Activated T-helper 2 cell treated with anti-CD3 and anti-CD28 coated beads, Interferon-gamma antibody, Interleukin-2, Interleukin-4, amounts not matched to agents 10 μg/mL and 5 μg/mL and 100 μg/mL, durations not matched to agents 14 hours and 24 hours and 36 hours (primary cell): ENCODE results near the gene SNRK. TPM values are rescaled to one million over a fixed set of nuclear protein-coding genes. Genes with fewer than 3 reads are reported as not detected.

Source experiments
- DNase-seq: peaks from one replicate; pipeline ENCODE4 v3.0.0; 2021; ENCODE audit warnings: low spot score
- H3K27ac Mint-ChIP-seq: one replicate; pipeline ENCODE4 v1.8.0; 2021; ENCODE audit warnings: mixed read lengths
- H3K27me3 Mint-ChIP-seq: one replicate; pipeline ENCODE4 v1.8.0; 2021; ENCODE audit warnings: low read depth, mixed read lengths
- H3K36me3 Mint-ChIP-seq: one replicate; pipeline ENCODE4 v1.8.0; 2021; ENCODE audit warnings: low read depth, mixed read lengths
- H3K4me1 Mint-ChIP-seq: one replicate; pipeline ENCODE4 v1.8.0; 2021; ENCODE audit warnings: low read depth, mixed read lengths
- H3K4me3 Mint-ChIP-seq: one replicate; pipeline ENCODE4 v1.8.0; 2021; ENCODE audit warnings: low read depth, mild to moderate bottlenecking, moderate library complexity, mixed read lengths
- H3K9me3 Mint-ChIP-seq: one replicate; pipeline ENCODE4 v1.8.0; 2021; ENCODE audit warnings: mixed read lengths
- intact Hi-C: fragments of 100-400 bp; cut with micrococcal nuclease; formaldehyde crosslinking; loops from one replicate; pipeline ENCODE4 v1.15.1; 2023
- total RNA-seq: library from RNA; stranded (reverse); gene quantifications from 2 replicates; pipeline ENCODE4 v1.2.3, GENCODE V29; 2022

SNRK gene
- total RNA-seq, 1 donor from 2014 or later: 28.7 TPM

DNA sequence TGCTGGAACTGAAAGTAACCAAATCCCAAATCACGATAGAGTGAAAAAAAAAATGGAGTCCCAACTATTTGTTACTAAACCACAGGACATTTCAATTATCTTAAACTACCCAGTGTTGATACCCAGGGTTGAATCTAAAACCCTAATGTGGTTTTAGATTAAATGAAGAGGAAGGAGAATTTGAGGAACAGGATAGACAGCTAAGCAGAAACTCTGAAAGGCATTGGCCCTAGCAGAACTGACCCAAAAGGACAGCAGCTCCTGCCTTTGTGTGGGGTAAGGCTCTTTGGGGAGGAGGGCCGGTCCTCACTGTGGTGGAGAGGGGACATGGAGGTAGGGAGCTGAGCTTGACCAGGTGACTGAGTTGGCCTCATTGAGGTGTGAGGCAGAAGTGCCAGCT, 30.7 kb upstream of the SNRK start:
- no peaks in the 10 kb centered on the region for H3K4me1 Mint-ChIP-seq
- H3K27ac Mint-ChIP-seq: no peak overlapping the region
- H3K4me3 Mint-ChIP-seq: no peak overlapping the region
- no peaks in the 10 kb centered on the region for H3K36me3 Mint-ChIP-seq
- H3K27me3 Mint-ChIP-seq: peaks cover 20% of the 10 kb centered on the region
- H3K9me3 Mint-ChIP-seq: no peaks in the 10 kb centered on the region
- DNase-seq: no peak
- intact Hi-C loops: no loop called here

DNA sequence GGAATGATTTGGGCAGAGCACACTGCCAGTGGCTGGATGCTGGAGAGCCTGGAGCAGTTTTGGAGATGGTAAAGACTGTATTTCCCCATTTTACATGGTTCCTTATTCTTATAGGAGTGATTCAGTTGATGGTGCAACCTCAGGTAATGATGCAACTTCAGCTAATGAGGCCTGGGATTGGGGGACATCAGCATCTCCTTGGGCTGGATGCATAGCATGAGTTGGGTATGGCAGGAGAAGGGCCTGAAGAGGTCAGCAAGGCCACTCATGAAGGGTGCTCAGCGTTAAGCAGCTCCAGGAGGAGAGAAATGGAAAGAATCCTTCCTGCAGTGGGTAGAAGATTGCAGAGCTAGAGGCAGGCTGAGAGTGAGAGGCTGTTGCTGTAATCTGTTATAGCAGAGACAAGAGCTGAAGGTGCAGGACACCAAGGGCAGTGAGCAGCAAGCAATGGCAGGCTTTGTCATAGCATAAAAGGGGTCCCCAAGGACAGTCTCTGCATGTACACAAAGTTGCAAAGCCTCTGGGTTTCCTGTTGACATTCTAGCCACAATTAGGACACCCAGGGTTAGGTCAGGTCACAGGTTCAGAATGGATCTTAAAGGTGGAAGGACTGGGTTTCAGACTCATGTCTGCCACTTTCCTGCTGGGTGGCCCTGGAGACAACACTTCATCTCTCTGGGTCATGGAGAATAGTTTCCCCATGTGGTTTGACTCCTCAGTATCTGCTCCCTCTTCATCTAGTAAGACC, 29.5 kb upstream of the SNRK start:
- DNase-seq: no peak
- H3K9me3 Mint-ChIP-seq: no peaks in the 10 kb centered on the region
- peaks cover under 1% of the 10 kb centered on the region for H3K4me1 Mint-ChIP-seq
- no peak overlapping the region for H3K27ac Mint-ChIP-seq
- intact Hi-C loops: no loop called here
- no peaks in the 10 kb centered on the region for H3K36me3 Mint-ChIP-seq
- no peak overlapping the region for H3K4me3 Mint-ChIP-seq
- peaks cover 16% of the 10 kb centered on the region for H3K27me3 Mint-ChIP-seq

DNA sequence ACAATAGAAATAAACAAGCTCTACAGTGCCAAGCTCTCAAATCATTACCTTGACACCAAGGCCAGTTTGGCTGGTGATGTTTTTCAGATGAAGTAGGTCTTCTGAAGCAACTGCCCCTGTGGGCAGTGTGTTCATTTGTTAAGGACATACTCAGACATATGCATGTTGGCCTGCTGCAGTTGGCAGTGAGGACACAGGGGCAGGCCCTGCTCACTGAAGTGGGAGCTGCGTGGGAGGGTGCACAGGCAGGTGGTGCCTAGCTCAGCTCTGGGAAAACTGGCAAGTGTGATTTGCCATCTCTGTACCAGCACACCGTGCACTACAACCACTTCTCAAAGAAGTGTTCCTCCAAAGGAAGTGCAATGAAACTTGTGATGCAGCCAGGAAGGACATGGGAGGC, 28.5 kb upstream of the SNRK start:
- Mint-ChIP-seq H3K27ac (no peak overlapping the region), H3K27me3 (peaks cover 13% of the 10 kb centered on the region), H3K9me3 (no peaks in the 10 kb centered on the region), H3K4me3 (no peak overlapping the region), H3K4me1 (peaks cover 8% of the 10 kb centered on the region), H3K36me3 (no peaks in the 10 kb centered on the region)
- intact Hi-C loops: no loop called here
- DNase-seq: no peak

DNA sequence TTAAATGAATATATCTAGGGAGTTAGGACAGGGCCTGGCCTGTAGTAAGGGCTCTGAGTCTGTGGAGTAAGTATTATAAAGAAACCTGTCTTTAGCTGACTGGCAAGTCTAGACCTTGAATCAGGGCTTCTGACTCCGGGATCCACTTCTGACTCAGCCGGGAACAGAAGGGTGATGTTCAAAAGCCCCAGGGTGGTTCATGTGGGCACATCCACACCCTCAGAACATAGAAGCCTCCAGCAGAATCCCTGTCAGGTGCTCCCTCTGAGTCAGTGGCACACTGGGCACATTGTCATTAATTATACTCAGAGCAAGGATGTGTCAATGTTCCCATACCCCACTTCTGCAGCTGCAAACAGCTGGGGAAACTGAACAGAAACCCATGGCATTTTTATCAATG, 26.7 kb upstream of the SNRK start:
- peaks cover 10% of the 10 kb centered on the region for H3K4me1 Mint-ChIP-seq
- H3K9me3 Mint-ChIP-seq: no peaks in the 10 kb centered on the region
- H3K27ac Mint-ChIP-seq: no peak overlapping the region
- H3K4me3 Mint-ChIP-seq: no peak overlapping the region
- intact Hi-C loops: no loop called here
- peaks cover 4% of the 10 kb centered on the region for H3K27me3 Mint-ChIP-seq
- DNase-seq: no peak
- no peaks in the 10 kb centered on the region for H3K36me3 Mint-ChIP-seq

DNA sequence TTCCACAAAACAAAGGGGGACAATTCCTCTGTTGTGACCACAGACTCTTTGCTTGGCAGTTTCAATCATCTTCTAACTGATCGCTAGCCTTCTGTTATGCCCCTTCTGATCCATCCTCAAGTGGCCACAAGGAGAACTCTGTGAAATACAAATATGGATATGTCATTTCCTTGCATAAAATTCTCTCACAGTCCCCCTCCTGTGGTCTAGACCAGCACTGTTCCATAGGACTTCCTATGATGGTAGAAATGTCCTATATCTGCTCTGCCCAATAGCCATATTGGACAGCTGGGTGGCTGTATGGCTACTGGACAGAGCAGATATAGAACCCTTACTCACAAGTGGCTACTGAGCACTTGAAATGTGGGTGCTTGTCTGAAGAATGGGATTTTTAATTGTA, 25.9 kb upstream of the SNRK start:
- intact Hi-C loops: no loop called here
- DNase-seq: no peak
- H3K36me3 Mint-ChIP-seq: no peaks in the 10 kb centered on the region

DNA sequence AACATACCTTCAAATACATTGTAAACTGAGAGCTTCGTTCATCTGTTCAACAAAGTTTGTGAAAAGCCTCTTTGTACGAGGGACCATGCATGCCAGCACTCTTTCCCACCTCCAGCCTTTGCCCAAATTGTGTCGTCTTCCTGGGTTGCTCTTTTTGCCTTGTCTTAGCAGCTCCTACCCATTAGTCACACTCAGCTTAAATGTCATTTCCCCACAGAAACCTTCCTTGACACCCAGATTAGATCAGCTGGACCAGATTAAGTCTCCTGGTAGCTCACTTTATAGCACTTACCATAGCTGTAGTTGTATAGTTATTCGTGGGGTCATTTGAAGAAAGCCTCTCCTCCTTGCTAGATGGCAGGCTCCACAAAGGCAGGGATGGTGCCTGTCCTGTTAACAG, 24.1 kb upstream of the SNRK start:
- intact Hi-C loops: no loop called here
- Mint-ChIP-seq H3K4me1 (peaks cover 10% of the 10 kb centered on the region), H3K9me3 (no peaks in the 10 kb centered on the region)

More for the DNA sequence above, 25.9 kb upstream of the SNRK start:
- Mint-ChIP-seq H3K27me3 (peaks cover 4% of the 10 kb centered on the region), H3K4me3 (no peak overlapping the region), H3K27ac (no peak overlapping the region), H3K9me3 (no peaks in the 10 kb centered on the region), H3K4me1 (peaks cover 10% of the 10 kb centered on the region)

DNA sequence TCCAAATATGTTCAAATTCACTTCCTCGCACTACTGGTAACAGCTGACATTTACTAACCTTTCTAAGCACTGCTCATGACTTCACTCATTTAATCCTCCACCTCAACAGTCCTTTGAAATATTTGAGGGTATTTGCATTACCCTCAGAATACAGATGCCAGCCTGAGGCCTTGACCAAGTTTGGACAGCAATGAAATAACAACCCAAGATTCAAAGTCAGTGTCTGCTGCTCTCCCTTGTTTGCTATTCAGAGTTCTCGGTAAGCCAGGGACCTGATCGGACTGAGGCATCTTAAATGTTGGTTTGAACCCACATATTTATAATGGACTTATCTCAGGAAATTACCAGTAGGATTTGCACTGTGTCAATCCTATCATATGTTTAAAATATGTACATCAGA, 19.9 kb upstream of the SNRK start:
- Mint-ChIP-seq H3K27ac (no peak overlapping the region), H3K4me3 (no peak overlapping the region)

More for the DNA sequence above, 24.1 kb upstream of the SNRK start:
- Mint-ChIP-seq H3K27me3 (peaks cover 1% of the 10 kb centered on the region), H3K27ac (no peak overlapping the region), H3K36me3 (no peaks in the 10 kb centered on the region), H3K4me3 (no peak overlapping the region)
- no peak for DNase-seq

DNA sequence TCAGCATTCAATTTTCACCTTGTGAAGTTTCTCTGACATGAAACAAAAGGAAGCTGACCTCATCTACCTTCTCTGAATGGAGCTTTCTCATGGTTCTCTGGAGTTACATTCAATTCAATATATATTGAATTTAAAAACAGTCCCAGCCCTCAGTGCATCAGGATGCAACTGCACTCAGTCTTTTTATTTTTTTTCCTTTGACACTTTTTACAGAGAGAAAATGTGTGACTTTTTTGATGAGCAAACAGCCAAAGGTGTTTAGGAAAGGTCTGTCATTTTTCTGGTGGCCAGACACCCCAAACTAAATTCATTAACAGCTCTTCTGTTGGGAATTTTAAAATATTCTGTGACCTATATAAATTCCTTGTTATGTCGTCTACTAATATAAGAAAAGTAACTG, 19.3 kb upstream of the SNRK start:
- H3K27me3 Mint-ChIP-seq: peaks cover 2% of the 10 kb centered on the region
- no peak overlapping the region for H3K27ac Mint-ChIP-seq
- no peaks in the 10 kb centered on the region for H3K36me3 Mint-ChIP-seq
- no peak overlapping the region for H3K4me3 Mint-ChIP-seq
- no peaks in the 10 kb centered on the region for H3K9me3 Mint-ChIP-seq
- intact Hi-C loops: no loop called here
- DNase-seq: no peak
- peaks cover 9% of the 10 kb centered on the region for H3K4me1 Mint-ChIP-seq

More for the DNA sequence above, 19.9 kb upstream of the SNRK start:
- intact Hi-C loops: no loop called here
- peaks cover 11% of the 10 kb centered on the region for H3K4me1 Mint-ChIP-seq
- no peaks in the 10 kb centered on the region for H3K36me3 Mint-ChIP-seq
- no peaks in the 10 kb centered on the region for H3K9me3 Mint-ChIP-seq
- no peak for DNase-seq
- H3K27me3 Mint-ChIP-seq: peaks cover 2% of the 10 kb centered on the region

DNA sequence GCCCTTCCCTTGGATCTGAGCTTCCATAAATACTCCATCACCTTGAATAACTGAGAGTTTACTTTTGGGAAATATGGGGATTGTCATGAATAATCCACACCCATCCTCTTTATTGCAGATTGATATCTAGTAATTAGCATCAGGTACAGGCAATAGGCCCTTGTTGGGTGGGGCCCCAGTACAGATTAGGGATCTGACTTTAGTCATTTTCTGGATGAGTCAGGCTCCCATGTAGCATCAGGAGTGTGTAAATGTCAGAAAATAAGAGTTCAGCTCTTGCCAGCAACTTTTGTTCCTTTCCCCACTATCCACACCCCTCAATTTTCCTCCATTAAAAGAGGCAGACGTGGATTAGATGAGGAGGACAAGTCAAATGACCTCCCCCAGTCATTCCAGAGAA, 17.7 kb upstream of the SNRK start:
- Mint-ChIP-seq H3K27me3 (peaks cover 2% of the 10 kb centered on the region), H3K27ac (no peak overlapping the region), H3K4me1 (peaks cover 1% of the 10 kb centered on the region), H3K4me3 (no peak overlapping the region), H3K36me3 (no peaks in the 10 kb centered on the region), H3K9me3 (no peaks in the 10 kb centered on the region)
- no peak for DNase-seq
- intact Hi-C loops: no loop called here

DNA sequence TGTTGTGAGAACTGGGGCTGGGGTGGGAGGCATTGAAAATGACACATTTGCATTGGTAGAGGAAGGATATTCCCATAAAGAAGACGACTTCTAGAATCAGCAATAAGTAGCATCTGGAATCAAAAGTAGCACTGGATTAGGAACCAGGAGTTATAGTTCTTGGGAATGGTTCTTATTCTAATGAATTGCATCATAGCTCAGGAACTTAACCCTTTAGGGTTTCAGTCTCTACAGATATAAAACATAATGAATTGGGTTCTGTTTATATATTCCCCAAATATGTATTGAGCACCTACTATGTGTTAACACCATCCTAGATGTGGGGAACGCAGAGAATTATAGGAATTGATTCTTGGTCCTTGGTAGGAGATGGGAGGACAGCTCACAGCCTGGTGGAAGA, 16.3 kb upstream of the SNRK start:
- Mint-ChIP-seq H3K27me3 (peaks cover 2% of the 10 kb centered on the region), H3K27ac (no peak overlapping the region), H3K4me1 (peaks cover 1% of the 10 kb centered on the region), H3K9me3 (no peaks in the 10 kb centered on the region), H3K4me3 (no peak overlapping the region), H3K36me3 (no peaks in the 10 kb centered on the region)
- intact Hi-C loops: no loop called here
- DNase-seq: no peak

DNA sequence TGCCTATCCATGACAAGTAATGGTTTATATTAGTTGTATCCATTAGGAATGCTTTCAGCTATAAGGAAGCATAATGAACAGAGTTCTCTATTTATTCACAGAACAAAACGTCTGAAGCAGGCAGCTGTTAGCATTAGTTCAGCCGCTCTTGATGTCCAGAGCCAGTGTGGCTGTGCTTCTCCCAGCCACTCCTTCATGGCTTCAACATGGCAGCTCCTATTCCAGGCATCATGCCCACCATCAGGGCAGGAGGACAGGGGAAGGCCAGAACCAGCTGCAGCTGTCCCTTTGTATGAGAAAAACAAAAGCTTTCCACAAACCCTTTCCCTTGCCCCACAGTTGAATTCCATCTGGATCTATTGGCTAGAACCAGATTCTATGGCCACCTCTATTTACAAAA, 12.9 kb upstream of the SNRK start:
- peaks cover 4% of the 10 kb centered on the region for H3K27me3 Mint-ChIP-seq
- no peaks in the 10 kb centered on the region for H3K36me3 Mint-ChIP-seq
- no peaks in the 10 kb centered on the region for H3K9me3 Mint-ChIP-seq
- intact Hi-C loops: no loop called here
- H3K4me1 Mint-ChIP-seq: peaks cover 7% of the 10 kb centered on the region
- H3K4me3 Mint-ChIP-seq: no peak overlapping the region
- no peak for DNase-seq
- H3K27ac Mint-ChIP-seq: no peak overlapping the region

DNA sequence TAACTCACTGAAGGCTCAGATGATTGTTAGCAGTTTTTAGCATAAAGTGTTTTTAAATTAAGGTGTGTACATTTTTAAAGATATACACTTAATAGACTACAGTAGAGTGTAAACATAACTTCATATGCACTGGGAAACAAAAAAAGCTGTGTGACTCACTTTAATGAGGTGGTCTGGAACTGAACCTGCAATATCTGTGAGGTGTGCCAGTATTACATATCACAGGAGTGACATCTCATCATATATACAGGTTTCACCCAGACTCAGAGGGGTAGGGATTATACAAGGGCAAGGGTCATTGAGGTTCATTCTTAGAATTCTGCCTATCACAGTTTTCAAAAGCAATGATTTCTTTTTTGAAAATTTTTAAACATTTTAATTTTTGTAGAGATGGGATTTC, 7.3 kb upstream of the SNRK start:
- H3K9me3 Mint-ChIP-seq: no peaks in the 10 kb centered on the region
- intact Hi-C loops: no loop called here

DNA sequence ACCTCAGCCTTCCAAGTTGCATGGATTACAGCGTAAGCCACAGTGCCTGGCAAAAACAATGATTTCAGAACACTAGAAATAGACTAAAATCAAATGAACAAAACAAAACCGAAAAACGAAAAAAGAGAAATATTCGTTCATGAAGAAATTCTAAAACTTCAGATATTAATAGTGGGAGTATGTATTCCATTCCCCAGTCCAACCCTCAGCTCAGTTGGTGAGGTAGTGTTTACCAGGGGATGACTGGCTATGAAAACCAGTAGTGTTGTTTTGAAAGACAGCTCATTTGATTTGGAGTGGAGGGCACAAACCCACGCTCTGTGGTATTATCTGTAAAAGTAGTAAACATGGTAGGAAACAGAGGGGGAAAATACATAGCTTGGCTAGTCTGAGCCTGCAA, 6.8 kb upstream of the SNRK start:
- Mint-ChIP-seq H3K27ac (no peak overlapping the region), H3K4me3 (no peak overlapping the region)

More for the DNA sequence above, 7.3 kb upstream of the SNRK start:
- Mint-ChIP-seq H3K27ac (no peak overlapping the region), H3K27me3 (peaks cover 16% of the 10 kb centered on the region), H3K4me3 (no peak overlapping the region), H3K4me1 (peaks cover 7% of the 10 kb centered on the region), H3K36me3 (no peaks in the 10 kb centered on the region)
- no peak for DNase-seq

DNA sequence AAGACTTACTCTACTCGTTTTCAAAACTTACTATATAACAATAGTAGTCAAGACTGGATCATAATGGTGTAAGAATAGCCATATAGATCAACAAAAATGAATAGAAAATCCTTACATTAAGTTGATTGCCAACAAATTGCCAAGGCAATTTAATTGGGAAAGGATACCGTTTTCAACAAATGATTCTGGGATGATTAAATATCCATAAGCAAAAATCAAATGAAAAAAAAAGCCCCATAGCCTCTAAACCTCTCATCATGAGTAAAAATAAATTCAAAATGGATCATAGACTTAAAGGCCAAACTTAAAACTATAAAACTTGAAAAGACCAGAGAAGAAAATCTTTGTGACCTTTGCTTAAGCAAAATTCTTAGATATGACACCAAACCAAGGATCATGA, 5.3 kb upstream of the SNRK start:
- peaks cover 10% of the 10 kb centered on the region for H3K4me1 Mint-ChIP-seq
- no peaks in the 10 kb centered on the region for H3K36me3 Mint-ChIP-seq
- H3K27me3 Mint-ChIP-seq: peaks cover 19% of the 10 kb centered on the region
- H3K9me3 Mint-ChIP-seq: no peaks in the 10 kb centered on the region
- intact Hi-C loops: no loop called here
- DNase-seq: no peak
- H3K4me3 Mint-ChIP-seq: no peak overlapping the region
- no peak overlapping the region for H3K27ac Mint-ChIP-seq

More for the DNA sequence above, 6.8 kb upstream of the SNRK start:
- intact Hi-C loops: no loop called here
- Mint-ChIP-seq H3K4me1 (peaks cover 7% of the 10 kb centered on the region), H3K9me3 (no peaks in the 10 kb centered on the region), H3K27me3 (peaks cover 19% of the 10 kb centered on the region), H3K36me3 (no peaks in the 10 kb centered on the region)
- no peak for DNase-seq
